Mucosa of stomach (tissue), 1 donor: ENCODE results near the gene TEKT5.
"Not testable (repeated sequence)": the region's sequence is repeated elsewhere in the genome, so short reads cannot be mapped to it uniquely, and the experiment has no call there.

Experiments
- H3K27me3 ChIP-seq: one replicate; pipeline ENCODE4 v1.7.0; 2013; ENCODE audit warnings: mild to moderate bottlenecking, low read length; ENCODE audit not compliant: control insufficient read depth, insufficient read depth
- H3K36me3 ChIP-seq: one replicate; pipeline ENCODE4 v1.7.0; 2013; ENCODE audit warnings: low read length; ENCODE audit not compliant: control insufficient read depth, insufficient read depth
- H3K4me1 ChIP-seq: one replicate; pipeline ENCODE4 v1.7.0; 2013; ENCODE audit warnings: mild to moderate bottlenecking, low read length; ENCODE audit not compliant: control insufficient read depth, insufficient read depth
- H3K4me3 ChIP-seq: one replicate; pipeline ENCODE4 v1.7.0; 2013; ENCODE audit warnings: low read length
- H3K9ac ChIP-seq: one replicate; pipeline ENCODE4 v1.7.0; 2013; ENCODE audit warnings: mild to moderate bottlenecking, low read length, moderate library complexity
- H3K9me3 ChIP-seq: one replicate; pipeline ENCODE4 v1.7.0; 2013; ENCODE audit warnings: mild to moderate bottlenecking, low read length, moderate library complexity; ENCODE audit not compliant: control insufficient read depth
- donor health status: Pancreatic carcinoma.

Gene TEKT5

DNA sequence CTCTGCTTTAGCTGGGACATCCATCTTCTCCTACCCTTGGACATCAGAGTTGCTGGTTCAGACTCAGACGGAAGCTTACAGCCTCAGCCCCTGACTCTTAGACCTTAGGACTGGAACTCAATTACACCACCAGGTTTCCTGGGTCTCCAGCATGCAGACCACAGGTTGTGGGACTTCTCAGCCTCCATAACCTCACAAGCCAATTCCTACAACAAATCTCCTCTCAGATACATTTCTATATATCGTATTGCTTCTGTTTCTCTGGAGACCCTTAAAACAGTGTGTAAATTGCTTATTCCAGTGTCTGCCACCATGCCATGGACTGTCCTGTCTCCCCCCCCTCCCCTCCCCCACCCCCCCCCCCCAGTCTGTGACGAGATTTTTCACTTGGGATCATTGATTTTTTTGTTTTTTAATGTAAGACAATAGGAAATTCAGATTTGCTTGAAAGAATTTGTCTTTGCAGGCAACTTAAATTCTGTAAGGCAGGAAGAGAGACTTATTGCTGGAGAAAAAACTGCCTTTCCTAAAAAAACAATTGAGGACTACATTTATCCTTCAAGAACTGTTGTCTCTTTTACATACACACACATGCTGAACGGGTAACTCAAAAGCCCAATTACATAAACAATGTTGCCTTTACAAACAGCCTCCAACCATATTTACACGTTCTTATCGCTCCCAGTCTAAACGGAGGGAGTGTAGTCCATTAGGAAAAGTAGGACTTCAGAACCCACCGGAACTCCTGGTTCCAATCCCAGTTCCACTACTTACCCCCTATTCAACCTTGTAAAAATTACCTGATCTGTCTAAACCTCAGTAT is 39.9 kb downstream of the TEKT5 start:
- no peak overlapping the region for H3K4me3 ChIP-seq
- H3K4me1 ChIP-seq, result peaks cover 15% of the 10 kb centered on the region
- no peak overlapping the region for H3K9ac ChIP-seq
- no peaks in the 10 kb centered on the region for H3K9me3 ChIP-seq
- no peaks in the 10 kb centered on the region for H3K27me3 ChIP-seq
- H3K36me3 ChIP-seq, result no peaks in the 10 kb centered on the region

DNA sequence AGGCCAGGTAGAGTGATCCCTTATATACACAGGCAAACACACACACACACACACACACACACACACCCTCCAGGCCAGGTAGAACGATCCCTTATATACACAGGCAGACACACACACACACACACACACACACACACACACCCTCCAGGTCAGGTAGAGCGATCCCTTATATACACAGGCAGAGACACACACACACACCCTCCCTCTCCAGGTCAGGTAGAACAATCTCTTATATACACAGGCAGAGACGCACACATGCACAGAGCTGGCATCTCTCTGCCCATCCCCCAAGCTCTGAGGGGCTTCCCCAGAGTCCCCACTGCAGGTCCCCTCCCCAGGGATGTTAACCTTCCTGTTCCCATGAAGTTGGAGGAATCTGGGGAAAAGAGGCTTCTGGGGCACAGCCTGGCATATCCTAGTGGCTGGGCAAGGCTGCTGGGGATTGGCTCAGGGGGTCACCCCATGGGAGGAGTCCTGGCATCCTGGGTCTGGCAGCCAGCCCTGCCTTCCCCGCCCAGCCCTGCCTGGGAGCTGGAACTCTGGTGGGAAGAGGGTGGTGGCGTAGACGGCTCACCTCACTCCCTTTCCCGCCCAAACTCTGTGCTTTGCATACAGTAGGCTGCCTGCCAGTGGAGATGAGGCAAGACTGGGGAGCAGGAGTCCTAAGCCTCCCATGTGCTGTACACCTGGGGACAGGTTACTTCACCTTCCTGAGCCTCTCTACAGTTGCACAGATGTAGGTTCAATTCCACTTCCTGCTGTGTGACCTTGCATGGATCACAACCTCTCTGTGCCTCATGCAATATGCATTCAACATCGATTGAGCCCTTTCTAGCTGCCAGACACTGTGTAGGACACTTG is 41.8 kb downstream of the TEKT5 start:
- H3K9ac ChIP-seq, result no peak overlapping the region
- H3K9me3 ChIP-seq, result no peaks in the 10 kb centered on the region
- peaks cover 16% of the 10 kb centered on the region for H3K4me1 ChIP-seq
- no peaks in the 10 kb centered on the region for H3K27me3 ChIP-seq
- H3K36me3 ChIP-seq, result no peaks in the 10 kb centered on the region
- no peak overlapping the region for H3K4me3 ChIP-seq

DNA sequence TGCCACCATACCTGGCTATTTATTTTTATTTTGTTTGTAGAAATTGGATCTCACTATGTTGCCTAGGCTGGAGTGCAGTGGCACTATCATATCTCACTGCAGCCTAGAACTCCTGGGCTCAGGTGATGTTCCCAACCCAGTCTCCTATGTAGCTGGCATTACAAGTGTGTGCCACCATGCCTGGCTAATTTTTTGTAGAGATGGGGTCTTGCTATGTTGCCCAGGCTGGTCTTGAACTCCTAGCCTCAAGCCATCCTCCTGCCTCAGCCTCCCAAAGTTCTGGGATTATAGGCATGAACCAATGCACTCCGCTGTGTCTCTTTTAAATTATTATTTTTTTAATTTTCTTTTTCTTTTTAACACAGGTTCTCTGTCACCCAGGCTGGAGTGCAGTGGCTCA is 45.6 kb downstream of the TEKT5 start:
- not testable (repeated sequence) for H3K9me3 ChIP-seq, H3K9ac ChIP-seq, H3K4me3 ChIP-seq, H3K27me3 ChIP-seq, H3K36me3 ChIP-seq
- peaks cover 35% of the 10 kb centered on the region for H3K4me1 ChIP-seq

DNA sequence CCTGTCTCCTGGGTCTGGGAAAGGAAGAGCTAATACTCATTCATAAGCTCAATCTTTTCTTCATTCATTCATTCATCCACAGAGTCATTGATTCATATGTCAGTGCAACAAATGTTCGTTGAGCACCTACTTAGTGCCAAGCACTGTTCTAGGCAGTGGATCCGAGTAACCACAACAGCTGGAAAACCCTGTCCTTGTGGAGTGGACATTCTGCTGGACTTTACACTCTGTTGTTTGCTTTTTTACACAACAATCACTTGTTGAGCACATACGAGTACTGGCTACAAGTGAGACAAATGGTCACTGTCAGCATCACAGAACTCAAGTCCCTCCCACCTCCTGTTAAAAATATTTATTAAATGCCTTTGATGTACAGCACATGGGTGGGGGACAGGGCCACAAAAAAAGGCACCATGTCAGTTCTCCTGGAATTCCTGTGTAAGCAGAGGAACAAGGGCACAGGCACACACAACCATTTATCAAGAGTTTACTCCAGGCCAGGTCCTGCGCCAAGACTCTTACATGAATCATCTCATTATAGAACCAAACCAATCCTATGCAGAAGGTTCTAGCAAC is 46.9 kb downstream of the TEKT5 start:
- no peak overlapping the region for H3K9ac ChIP-seq
- H3K27me3 ChIP-seq, result no peaks in the 10 kb centered on the region
- no peak overlapping the region for H3K4me3 ChIP-seq
- H3K9me3 ChIP-seq, result no peaks in the 10 kb centered on the region
- H3K36me3 ChIP-seq, result no peaks in the 10 kb centered on the region
- peaks cover 29% of the 10 kb centered on the region for H3K4me1 ChIP-seq

DNA sequence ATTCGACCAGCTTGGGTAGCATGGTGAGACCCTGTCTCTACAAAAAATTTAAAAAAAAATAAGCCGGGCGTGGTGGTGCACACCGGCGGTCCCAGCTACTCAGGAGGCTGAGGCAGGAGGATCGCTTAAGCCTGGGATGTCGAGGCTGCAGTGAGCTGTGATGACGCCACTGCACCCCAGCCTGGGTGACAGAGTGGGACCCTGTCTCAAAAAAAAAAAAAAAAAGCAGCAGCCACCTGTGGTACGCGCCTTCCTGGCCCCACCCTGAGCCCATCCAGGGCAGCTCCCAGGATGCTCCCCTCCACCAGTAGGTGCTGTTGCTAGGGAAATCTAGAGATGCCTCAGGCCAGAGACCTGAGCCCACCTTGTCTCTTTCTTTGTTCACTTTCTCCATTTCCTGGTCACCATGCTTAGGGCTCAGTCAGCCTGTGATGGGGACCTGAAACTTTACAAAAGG is 47.4 kb downstream of the TEKT5 start:
- H3K9ac ChIP-seq, result no peak overlapping the region
- no peaks in the 10 kb centered on the region for H3K36me3 ChIP-seq

DNA sequence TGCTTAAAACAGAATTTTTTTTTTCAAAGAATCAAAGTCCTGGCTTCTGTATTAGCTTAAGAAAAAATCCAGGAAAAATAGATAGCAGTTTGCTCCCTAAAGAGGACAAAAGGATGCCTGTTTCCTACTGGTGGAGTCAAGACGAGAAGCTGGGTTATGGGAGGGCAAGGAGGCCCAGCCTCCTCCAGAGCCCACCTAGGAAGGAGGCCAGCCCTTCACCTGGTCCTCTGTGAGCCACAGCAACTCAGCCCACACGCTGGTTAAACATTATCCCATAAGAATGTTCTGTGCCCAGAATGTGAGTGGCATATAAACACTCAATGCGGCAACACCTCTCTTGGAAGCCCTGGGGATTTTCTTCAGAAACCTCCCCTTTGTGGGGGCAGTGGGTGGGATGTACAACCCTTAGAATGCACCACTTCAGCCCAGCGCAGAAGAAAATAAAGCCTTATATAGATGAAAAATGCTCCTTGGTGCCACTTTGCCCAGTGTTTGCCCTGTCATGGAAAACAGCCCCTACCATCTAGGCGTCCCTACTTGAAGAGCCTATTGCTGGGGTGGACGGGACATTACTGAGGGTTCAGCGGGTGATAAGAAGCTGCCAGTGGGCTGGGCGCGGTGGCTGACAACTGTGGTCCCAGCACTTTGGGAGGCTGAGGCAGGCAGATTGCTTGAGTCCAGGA is 48.0 kb downstream of the TEKT5 start:
- H3K9me3 ChIP-seq, result no peaks in the 10 kb centered on the region
- peaks cover 30% of the 10 kb centered on the region for H3K4me1 ChIP-seq
- H3K4me3 ChIP-seq, result no peak overlapping the region
- H3K9ac ChIP-seq, result no peak overlapping the region
- no peaks in the 10 kb centered on the region for H3K36me3 ChIP-seq
- H3K27me3 ChIP-seq, result no peaks in the 10 kb centered on the region

More for the DNA sequence above, 47.4 kb downstream of the TEKT5 start:
- Histone ChIP-seq H3K4me1 (peaks cover 30% of the 10 kb centered on the region), H3K27me3 (no peaks in the 10 kb centered on the region), H3K9me3 (no peaks in the 10 kb centered on the region), H3K4me3 (no peak overlapping the region)

DNA sequence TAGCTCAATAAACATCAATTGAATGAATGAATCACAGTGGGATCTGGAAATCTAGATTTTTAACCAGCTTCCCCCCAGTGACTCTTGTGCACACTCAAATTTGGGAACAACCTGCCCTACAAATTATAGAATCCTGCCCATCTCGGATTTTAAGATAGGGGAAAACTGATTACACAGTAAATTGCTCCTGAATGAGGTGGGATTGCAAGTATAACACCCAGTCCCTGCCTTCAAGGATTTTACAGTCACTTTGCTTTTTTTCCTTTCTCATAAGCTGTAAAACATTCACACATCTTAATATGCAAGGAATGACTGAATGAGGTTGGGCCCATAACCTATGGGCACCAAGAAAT is 48.5 kb downstream of the TEKT5 start:
- Histone ChIP-seq H3K9ac (no peak overlapping the region), H3K27me3 (no peaks in the 10 kb centered on the region), H3K4me1 (peaks cover 28% of the 10 kb centered on the region), H3K4me3 (no peak overlapping the region), H3K9me3 (no peaks in the 10 kb centered on the region), H3K36me3 (no peaks in the 10 kb centered on the region)

DNA sequence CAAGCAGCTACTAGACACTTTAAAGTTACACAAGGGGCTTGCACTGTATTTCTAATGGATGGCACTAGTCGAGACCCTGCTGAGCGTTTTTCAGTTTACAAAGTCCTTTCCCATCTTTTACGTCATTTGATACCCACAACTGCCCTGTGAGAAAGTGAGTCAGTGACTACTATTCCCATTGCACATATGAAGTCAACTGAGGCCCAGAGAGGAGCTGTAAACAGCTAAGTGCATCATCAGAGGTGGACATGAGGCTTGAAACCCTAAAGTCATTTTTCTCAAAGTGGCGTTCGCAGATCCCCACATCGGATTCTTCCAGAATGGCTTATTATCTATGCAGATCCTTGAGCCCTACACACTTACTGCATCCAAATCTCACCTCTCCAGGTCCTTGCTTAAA is 50.6 kb downstream of the TEKT5 start:
- H3K4me3 ChIP-seq, result no peak overlapping the region
- H3K27me3 ChIP-seq, result no peaks in the 10 kb centered on the region
- no peaks in the 10 kb centered on the region for H3K36me3 ChIP-seq
- no peak overlapping the region for H3K9ac ChIP-seq
- no peaks in the 10 kb centered on the region for H3K9me3 ChIP-seq
- H3K4me1 ChIP-seq, result peaks cover 28% of the 10 kb centered on the region

DNA sequence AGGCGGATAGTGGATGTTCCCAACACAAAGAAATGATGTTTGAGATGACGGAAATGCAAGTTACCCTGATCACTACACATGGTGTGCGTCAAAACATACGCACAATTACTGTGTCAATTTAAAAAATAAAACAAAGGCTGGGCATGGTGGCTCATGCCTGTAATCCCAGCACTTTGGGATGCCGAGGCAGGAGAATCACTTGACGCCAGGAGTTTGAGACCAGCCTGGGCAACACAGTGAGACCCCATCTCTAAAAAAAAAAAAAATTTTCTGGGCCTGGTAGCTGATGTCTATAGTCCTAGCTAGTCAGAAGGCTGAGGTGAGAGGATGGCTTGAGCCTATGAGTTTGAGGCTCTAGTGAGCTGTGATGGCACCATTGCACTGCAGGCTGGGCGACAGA is 51.8 kb downstream of the TEKT5 start:
- H3K36me3 ChIP-seq, result no peaks in the 10 kb centered on the region
- H3K4me1 ChIP-seq, result peaks cover 27% of the 10 kb centered on the region
- H3K4me3 ChIP-seq, result no peak overlapping the region
- H3K9me3 ChIP-seq, result no peaks in the 10 kb centered on the region
- no peak overlapping the region for H3K9ac ChIP-seq
- H3K27me3 ChIP-seq, result no peaks in the 10 kb centered on the region

DNA sequence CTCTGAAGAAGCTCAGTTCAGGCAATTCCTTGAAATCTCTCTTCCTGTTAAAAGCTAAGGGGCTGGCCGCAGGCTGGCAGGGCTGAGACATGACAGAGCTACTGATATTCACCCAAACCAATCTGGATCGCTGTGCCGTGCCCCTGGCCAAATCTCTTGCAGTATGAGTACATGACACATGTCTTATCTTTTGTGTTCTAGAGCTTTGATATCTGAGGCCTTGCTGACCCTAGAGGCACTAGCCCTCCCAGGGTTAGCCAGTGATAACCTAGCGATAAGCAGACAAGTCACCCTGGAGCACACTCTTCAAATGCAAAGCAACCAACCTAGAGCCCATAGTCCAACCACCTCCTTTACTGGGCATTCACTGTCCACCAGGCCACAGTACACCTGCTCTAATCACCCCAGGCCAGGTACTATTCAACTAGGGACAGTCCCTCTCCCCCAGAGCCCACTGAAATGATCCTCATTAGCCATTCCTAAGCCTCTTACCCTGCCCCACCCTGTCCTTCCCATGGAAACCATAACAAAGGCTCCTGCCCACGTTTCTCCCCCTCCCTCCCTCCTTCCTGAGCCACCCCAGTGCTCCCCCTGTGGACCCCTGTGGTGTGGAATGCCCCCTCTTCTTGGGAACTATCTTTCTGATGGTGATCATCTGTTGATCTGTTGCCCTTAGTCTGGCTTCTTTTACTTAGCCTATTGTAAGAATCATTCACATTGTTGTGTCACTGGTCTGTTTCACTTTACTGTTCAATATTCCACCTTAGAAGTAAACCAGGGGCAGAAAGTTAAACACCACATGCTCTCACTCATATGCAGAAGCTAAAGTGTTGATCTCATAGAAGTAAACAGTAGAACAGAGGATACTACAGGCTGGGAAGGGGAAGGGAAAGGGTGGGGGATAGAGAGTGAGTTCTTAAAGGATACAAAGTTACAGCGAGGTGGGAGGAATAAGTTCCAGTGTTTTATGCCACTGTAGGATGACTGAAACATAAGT is 52.5 kb downstream of the TEKT5 start:
- Histone ChIP-seq H3K4me3 (no peak overlapping the region), H3K27me3 (no peaks in the 10 kb centered on the region), H3K9me3 (no peaks in the 10 kb centered on the region), H3K9ac (no peak overlapping the region), H3K36me3 (no peaks in the 10 kb centered on the region), H3K4me1 (peaks cover 19% of the 10 kb centered on the region)

DNA sequence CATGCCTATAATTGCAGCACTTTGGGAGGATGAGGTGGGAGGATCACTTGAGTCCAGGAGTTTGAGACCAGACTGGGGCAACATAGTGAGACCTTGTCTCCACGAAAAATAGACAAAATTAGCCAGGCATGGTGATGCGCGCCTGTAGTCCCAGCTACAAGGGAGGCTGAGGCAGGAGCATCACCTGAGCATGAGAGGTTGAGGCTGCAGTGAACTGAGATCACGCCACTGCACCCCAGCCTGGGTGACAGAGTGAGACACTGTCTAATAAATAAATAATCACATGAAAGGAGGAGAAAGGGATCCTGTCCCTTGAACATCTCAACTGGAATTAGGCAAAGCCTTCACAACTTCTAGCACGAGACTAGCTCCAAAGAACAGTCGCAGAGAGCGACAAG is 53.2 kb downstream of the TEKT5 start:
- no peaks in the 10 kb centered on the region for H3K36me3 ChIP-seq
- no peaks in the 10 kb centered on the region for H3K27me3 ChIP-seq
- H3K4me1 ChIP-seq, result peaks cover 13% of the 10 kb centered on the region
- no peak overlapping the region for H3K9ac ChIP-seq
- H3K9me3 ChIP-seq, result no peaks in the 10 kb centered on the region
- H3K4me3 ChIP-seq, result no peak overlapping the region
